ENCODE data around the gene SCD5.

GRCh38 chr4:82842593-82842992, 44.0 kb upstream of the SCD5 start:
- TF ChIP-seq CTCF (IDR thresholded peaks at IDR 0.05; ENCODE audit: control extremely low read depth in 1 of 3, insufficient read depth in 1 of 3, low read depth in 1 of 3, low read length in 3 of 3): peak in 2 of 3 experiments; percentile 24 to 39; a peak in 2 of 4 replicates
- TF ChIP-seq SP1 (IDR thresholded peaks at IDR 0.05; ENCODE audit: low read depth, low read length): no peak
- no peak for TF ChIP-seq PHF8 (conservative IDR thresholded peaks at IDR 0.05; ENCODE audit: low read depth, low read length)
- no peak for TF ChIP-seq EZH2 (IDR thresholded peaks at IDR 0.05; ENCODE audit: low read depth, low read length, severe bottlenecking)
- no peak for TF ChIP-seq E2F6 (IDR thresholded peaks at IDR 0.05)
- TF ChIP-seq RNF2 (IDR thresholded peaks at IDR 0.05; ENCODE audit: borderline replicate concordance, low read depth, low read length, missing control alignments, poor library complexity, severe bottlenecking): no peak
- TF ChIP-seq CEBPB (IDR thresholded peaks at IDR 0.05; ENCODE audit: low read depth, low read length): no peak
- no peak for TF ChIP-seq GABPA (IDR thresholded peaks at IDR 0.05; ENCODE audit: borderline replicate concordance, insufficient read depth, low read length)
- TF ChIP-seq JUND (IDR thresholded peaks at IDR 0.05; ENCODE audit: low read length): no peak
- no peak for TF ChIP-seq CBX8 (IDR thresholded peaks at IDR 0.05; ENCODE audit: borderline replicate concordance, low read depth, low read length)
- no peak for TF ChIP-seq ZNF274 (IDR thresholded peaks at IDR 0.05; ENCODE audit: borderline replicate concordance, extremely low read depth, low read length)
